ENCODE data around the gene NCKIPSD.

- TF ChIP-seq CTCF (IDR thresholded peaks at IDR 0.05; ENCODE audit: extremely low read depth in 1 of 2, insufficient read depth in 1 of 2, low read depth in 1 of 2, low read length in 2 of 2) (no peak), POLR2A (IDR thresholded peaks at IDR 0.05; ENCODE audit: low read depth, low read length) (no peak), POLR2AphosphoS5 (IDR thresholded peaks at IDR 0.05; ENCODE audit: insufficient read depth, low read depth, low read length) (no peak), FOS (IDR thresholded peaks at IDR 0.05; ENCODE audit: borderline replicate concordance, insufficient read depth, low read length) (no peak), MAX (IDR thresholded peaks at IDR 0.05; ENCODE audit: insufficient read depth, insufficient read length) (no peak), MYC (IDR thresholded peaks at IDR 0.05; ENCODE audit: low read depth, low read length) (no peak), EZH2 (IDR thresholded peaks at IDR 0.05; ENCODE audit: borderline replicate concordance, low read depth, low read length, severe bottlenecking) (no peak)
These were observed 38.0 kb downstream of the NCKIPSD start for GRCh38 chr3:48647714-48648113.

Measured in endothelial cell of umbilical vein (primary cell).